HG03066 (cell line): ENCODE measurements around the gene CHKB.

Experiments used
- ATAC-seq: cut with Tn5 transposase; IDR thresholded peaks from one replicate; pipeline ENCODE4 v1.9.1; 2021; ENCODE audit warnings: low read depth; ENCODE audit not compliant: unreplicated experiment

CHKB gene

DNA sequence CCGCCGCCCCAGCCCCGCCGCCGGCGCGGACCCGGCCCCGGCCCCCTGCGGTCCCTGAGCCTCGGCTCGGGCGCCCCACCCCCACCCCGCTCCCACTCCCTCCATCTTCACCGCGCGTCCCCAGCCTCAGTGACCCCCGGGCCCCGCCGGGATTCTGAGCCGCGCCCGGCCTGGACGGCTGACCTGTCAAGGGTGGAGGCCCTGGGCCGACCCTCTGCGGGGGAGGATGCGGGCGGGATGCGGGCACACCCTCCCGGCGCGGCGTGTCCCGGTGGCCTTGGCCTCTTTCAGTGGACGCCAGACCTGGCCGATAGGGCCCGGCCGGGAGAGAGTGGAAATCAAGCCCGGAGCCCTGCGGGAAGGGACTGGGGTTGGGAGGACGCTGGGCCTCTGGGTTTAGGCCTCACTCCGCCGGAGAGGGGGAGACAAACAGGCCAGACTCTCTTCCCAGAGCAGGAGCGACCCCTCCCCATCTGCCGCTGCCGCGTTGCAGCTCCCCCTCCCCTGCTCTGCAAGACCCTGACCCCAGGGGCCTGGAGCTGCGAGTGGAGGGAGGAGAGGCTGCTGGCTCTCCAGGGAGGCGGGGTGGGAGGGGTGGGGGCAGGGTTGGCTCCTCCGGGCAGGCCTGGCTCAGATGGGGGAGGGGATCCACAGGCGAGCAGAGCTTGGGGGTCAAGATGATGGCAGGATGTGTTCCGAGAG is 18.5 kb upstream of the CHKB start:
- ATAC-seq = no peak

GRCh38 chr22:50600538-50600937 is 17.9 kb upstream of the CHKB start, which contains the start of gene MAPK8IP2:
Gene MAPK8IP2 (plus strand): TSS chr22:50600793. CDS start chr22:50600819, 26 bp downstream.
- no peak for ATAC-seq

DNA sequence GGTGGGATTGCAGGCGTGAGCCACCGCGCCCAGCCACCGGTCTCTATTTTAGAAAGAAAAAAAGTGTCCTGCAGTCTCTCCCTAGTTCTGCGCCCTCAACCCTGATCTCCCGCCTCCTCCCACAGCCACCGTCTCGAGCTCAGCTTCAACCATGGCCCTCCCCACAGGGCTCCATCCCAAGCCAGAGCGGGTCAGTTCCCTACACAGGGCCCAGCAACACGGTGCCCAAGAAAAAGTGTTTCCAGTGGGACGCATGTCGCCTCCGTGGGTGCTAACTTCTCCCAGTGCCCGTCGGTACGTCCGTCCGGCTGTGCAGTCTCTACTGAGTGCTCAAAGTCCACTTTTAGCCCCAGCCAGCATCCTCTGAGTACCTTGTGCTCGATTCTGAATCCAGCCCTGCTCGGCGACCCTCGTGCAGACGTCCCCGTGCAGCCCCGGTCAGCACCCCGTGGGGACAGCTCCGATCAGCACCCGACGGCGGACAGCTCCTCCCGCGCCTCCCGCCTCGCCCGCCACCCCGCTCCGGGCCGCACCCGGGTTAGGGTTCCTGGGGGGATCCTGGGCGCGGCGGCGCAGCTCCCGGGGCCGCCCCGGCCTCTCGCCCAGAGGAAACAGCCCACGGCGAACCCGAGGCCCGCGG is 17.3 kb upstream of the CHKB start:
- ATAC-seq = no peak

DNA sequence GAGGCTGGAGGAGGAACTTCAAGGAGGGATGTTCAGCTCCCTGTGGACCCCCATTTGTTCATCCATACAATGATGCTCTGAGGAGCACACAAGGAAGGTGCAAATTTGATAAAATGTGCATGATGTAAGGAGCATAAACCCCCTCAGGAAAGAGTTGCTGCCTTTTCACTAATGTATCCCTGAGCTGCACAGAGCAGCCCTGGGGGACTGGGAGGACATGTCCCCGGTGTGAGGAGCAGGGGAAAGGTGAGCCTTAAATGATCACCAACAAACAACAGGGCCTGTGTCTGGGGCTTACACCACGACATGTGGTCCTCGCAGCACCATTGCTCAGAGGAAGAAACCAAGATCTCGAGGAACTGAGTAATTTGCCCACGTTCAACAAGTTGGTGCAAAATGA is 14.4 kb upstream of the CHKB start:
- ATAC-seq = no peak

DNA sequence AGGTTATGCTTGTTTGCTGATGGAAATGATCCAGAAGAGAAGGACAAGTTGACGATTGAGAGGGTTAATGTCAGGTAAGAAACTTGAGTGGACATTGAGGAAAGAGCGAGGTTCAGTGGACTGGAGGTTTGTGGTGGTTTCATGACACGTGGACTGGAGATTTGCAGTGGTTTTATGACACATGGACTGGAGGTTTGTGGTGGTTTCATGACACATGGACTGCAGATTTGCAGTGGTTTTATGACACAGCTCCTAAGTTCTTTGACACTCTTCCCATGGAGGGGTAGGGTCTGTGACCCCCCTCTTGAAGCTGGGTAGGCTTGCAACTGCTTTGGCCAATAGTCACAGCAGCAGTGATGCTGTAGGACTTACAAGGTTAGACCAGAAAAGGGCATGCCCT is 12.5 kb upstream of the CHKB start:
- no peak for ATAC-seq

DNA sequence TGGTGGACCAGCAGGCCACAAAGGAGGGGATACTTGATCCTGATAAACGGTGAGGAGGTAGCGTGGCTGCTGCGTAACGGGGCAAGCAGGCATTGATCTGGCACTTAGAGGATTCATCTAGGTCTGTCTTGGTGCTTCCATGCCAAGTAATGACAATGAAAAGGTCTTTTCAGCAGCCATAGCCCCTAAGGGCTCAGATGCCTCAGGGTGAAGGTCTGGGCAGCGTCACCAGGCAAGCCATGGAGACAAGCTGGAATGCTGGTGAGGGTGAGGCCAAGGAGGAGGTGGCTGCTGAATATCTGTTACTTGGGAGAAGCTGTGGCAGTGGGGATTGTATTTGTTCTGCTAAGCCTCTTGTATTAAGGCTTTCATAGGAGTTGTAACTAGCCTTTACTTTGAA is 4.8 kb upstream of the CHKB start:
- no peak for ATAC-seq

DNA sequence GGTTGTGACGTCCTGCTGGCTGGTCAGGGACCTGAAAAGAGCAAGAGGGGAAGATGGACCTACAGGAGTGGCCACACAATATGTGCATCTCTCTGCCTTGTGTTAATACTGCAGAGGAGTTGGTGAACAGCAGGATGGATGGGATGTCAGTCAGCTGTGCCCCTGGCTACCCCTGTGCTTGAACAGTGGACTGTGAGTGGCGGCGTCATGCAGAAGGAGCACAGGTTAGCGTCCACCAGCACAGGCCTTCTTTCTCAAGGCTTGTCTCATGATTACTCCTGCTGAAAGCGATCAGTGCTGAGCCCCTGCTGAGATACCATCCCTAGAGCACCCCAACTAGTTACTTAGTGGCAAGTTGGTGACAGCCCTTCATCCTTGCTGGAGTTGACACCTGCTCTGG is 3.8 kb upstream of the CHKB start:
- ATAC-seq = no peak

DNA sequence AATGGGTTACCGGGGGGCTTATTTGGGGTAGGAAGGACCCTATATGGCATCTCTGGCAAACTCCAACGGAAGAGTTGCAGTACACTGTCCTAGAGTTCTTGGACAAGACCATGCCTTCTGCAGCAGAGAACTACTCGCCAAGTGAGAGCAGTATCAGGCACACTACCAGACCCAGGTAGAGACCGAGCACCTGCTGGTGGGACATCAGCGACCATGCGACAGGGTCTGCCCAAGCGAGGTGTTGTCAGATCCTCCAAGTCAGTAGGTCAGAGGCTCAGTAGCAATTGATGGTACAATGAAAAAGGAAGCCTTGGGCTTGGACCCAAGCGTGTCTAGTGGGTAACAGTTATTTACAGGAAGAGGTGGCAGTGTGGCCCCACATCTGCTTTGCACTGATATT is 3.1 kb upstream of the CHKB start:
- ATAC-seq = no peak

DNA sequence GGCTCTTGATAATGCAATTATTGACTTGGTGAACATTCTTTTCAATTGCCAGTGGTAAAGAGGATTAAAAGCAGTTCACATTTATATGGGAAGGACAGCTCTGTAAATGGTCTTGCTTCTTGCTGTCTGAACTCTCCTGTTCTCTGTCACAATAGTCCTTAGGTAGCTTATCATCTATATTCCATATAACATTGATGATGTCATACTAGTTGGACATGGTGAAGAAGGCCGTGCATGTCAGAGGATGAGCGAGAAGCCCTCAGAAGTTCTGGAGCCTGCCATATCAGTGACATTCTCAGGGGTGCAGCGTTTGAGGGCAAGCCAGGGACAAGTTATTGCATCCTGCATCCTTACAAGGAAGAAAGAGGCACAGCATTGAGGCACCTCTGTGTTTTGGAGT is 2.6 kb upstream of the CHKB start:
- ATAC-seq = no peak

- ATAC-seq = no peak
These were observed 1.8 kb upstream of the CHKB start for GRCh38 chr22:50584106-50585096.

- peak; percentile 27 for ATAC-seq
These were observed 729 bp upstream of the CHKB start for GRCh38 chr22:50583294-50583861.

- no peak for ATAC-seq
These were observed 628 bp downstream of the CHKB start for GRCh38 chr22:50581950-50582492.

DNA sequence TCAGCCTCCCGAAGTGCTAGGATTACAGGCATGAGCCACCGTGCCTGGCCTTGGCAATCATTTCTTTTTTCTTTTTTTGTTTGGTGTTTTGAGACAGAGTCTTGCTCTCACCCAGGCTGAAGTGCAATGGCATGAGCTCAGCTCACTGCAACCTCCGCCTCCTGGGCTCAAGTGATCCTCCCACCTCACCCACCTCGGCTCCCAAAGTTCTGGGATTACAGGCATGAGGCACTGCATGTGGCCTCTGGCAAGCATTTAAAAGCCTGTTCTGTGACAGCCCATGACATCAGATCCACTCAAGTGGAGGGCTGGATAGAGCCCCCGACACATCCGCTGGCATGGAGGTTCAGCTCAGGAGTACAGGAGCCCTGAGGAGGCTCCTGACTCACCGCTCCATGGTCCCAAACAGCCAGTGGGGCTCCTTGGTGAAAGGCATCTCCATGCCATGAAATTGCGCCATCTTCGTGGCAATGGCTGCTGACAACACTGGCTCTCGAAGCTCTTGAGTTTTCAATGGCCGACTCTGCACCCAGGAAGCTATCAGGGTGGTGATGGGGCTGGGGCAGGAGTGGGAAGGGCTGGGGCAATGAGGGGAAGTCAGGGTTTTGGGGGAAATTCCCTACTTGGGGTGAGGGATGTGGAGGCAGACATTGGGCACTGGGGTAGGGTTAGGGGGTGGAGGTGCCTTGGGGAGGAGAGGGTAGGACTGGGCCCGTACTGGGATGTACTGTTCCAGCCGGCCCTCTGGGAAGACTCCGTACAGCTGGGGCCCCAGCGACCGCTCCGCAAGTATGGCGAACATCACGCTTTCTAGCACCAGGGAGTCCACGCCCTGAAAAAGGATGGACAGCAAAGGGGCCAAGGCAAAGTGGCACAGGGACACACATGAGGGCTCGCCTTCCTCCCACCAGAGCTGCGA is 1.4 kb downstream of the CHKB start:
- ATAC-seq = no peak

GRCh38 chr22:50579752-50580151 is 2.9 kb downstream of the CHKB start:
- no peak for ATAC-seq

GRCh38 chr22:50578776-50579310 is 3.8 kb downstream of the CHKB start:
- no peak for ATAC-seq

DNA sequence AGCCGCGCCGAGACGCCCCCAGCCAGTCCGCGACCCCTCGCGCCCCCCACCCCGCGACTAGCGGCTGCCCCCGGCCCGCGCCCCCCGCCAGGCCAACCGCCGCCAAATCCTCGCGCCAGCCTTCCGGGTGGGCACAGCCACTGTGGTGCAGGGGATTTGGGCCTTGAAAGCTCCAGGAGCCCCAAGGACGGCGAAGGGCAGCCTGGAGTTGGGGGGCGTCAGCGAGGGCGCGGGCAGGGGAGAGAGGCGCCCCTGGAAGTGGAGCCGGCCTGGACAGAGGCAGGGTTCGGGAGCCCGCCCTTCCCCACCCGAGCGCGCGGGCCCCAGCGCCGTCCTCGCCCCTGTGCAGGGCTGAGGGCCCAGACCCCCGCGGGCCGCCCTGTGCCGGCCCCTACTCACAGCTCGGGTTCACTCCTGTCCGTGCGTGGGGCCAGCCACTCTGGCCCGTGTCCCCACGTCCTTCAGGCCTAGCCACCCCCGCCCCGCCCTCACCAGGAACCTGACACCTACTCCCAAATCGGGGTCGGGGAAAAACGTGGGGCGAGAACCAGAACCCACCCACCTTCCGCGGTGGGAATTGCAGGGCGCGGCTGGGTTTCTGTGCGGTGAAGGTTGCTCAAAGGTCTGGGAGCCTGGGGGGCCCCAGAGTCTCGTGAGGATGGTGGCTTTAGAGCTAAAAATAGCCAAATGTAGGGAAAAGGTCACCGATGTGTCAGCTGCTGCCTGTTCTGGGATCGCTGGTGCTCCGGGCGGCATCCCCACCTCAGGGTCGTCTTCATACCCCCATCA is 4.5 kb downstream of the CHKB start, which contains the start of gene CPT1B:
CPT1B (minus strand) TSS at position 441 of the 789 bp plus-strand sequence. CDS start 512 bp downstream, outside the sequence.
- no peak for ATAC-seq

- no peak for ATAC-seq
These were observed 5.0 kb downstream of the CHKB start for GRCh38 chr22:50577697-50577986.
